Glomerular visceral epithelial cell (primary cell): Measurements from ENCODE around the gene SLC13A1.
"Not testable (repeated sequence)": the region's sequence is repeated elsewhere in the genome, so short reads cannot be mapped to it uniquely, and the experiment has no call there.

Experiments used
- DNase-seq: peaks from one replicate; pipeline ENCODE4 v3.0.0-alpha.2; 2016; ENCODE audit errors: extremely low spot score

The SLC13A1 gene

GRCh38 chr7:123199883-123200282, at the start of gene SLC13A1:
Gene SLC13A1, minus strand, starts transcription at chr7:123199969. Its CDS starts 23 bp downstream, at chr7:123199946.
- DNase-seq, result no peak

- no peak for DNase-seq
Observed at GRCh38 chr7:123244768-123245167, 45.0 kb upstream of the SLC13A1 start.

- DNase-seq, result no peak
Observed at GRCh38 chr7:123242467-123243092, 42.8 kb upstream of the SLC13A1 start.

- DNase-seq, result no peak
Observed at GRCh38 chr7:123241809-123242208, 42.0 kb upstream of the SLC13A1 start.

GRCh38 chr7:123231021-123232000, 31.5 kb upstream of the SLC13A1 start:
- no peak for DNase-seq

- DNase-seq, result no peak
Observed at GRCh38 chr7:123230603-123231002, 30.8 kb upstream of the SLC13A1 start.

GRCh38 chr7:123230147-123230546, 30.4 kb upstream of the SLC13A1 start:
- no peak for DNase-seq

GRCh38 chr7:123229426-123229825, 29.7 kb upstream of the SLC13A1 start:
- DNase-seq, result no peak

GRCh38 chr7:123227666-123228065, 27.9 kb upstream of the SLC13A1 start:
- DNase-seq, result not testable (repeated sequence)

- DNase-seq, result peak; percentile 8
Observed at GRCh38 chr7:123220396-123220795, 20.6 kb upstream of the SLC13A1 start.

GRCh38 chr7:123218866-123219265, 19.1 kb upstream of the SLC13A1 start:
- no peak for DNase-seq

GRCh38 chr7:123216825-123217224, 17.1 kb upstream of the SLC13A1 start:
- no peak for DNase-seq

- DNase-seq, result no peak
Observed at GRCh38 chr7:123215350-123215749, 15.6 kb upstream of the SLC13A1 start.

- no peak for DNase-seq
Observed at GRCh38 chr7:123211545-123211944, 11.8 kb upstream of the SLC13A1 start.

- DNase-seq, result no peak
Observed at GRCh38 chr7:123210986-123211385, 11.2 kb upstream of the SLC13A1 start.

- no peak for DNase-seq
Observed at GRCh38 chr7:123209786-123210185, 10.0 kb upstream of the SLC13A1 start.

GRCh38 chr7:123208793-123209192, 9.0 kb upstream of the SLC13A1 start:
- DNase-seq, result no peak

GRCh38 chr7:123204206-123204835, 4.6 kb upstream of the SLC13A1 start:
- DNase-seq, result no peak

- DNase-seq, result no peak
Observed at GRCh38 chr7:123201901-123202300, 2.1 kb upstream of the SLC13A1 start.

- DNase-seq, result no peak
Observed at GRCh38 chr7:123198668-123199652, 809 bp downstream of the SLC13A1 start.

- no peak for DNase-seq
Observed at GRCh38 chr7:123198111-123198510, 1.7 kb downstream of the SLC13A1 start.
